ENCODE measurements around the gene REXO4. TPM values are rescaled to one million over a fixed set of nuclear protein-coding genes. Genes with fewer than 3 reads are reported as not detected.

REXO4 gene
- total and polyA plus RNA-seq, 2 experiments from 2014 or later = 31.1 to 36.3 TPM

- TF ChIP-seq NANOG (IDR thresholded peaks at IDR 0.05; ENCODE audit: borderline replicate concordance) = no peak
- no peak for TF ChIP-seq ZNF114 (CRISPR knock-in tag; IDR thresholded peaks at IDR 0.05)
- TF ChIP-seq EZH2 (IDR thresholded peaks at IDR 0.05; ENCODE audit: low read depth, unreplicated experiment) = no peak
- TF ChIP-seq POLR2AphosphoS5 (IDR thresholded peaks at IDR 0.05; ENCODE audit: low read depth) = no peak
- TF ChIP-seq EZH2phosphoT487 (IDR thresholded peaks at IDR 0.05; ENCODE audit: unreplicated experiment) = no peak
- no peak for TF ChIP-seq REST (IDR thresholded peaks at IDR 0.05; ENCODE audit: unreplicated experiment)
- no peak for TF ChIP-seq ZNF331 (CRISPR knock-in tag; IDR thresholded peaks at IDR 0.05; ENCODE audit: low read depth)
- TF ChIP-seq ETS1 (IDR thresholded peaks at IDR 0.05) = no peak
- TF ChIP-seq STAT1 (IDR thresholded peaks at IDR 0.05; ENCODE audit: unreplicated experiment) = no peak
- TF ChIP-seq CTCF (conservative IDR thresholded peaks at IDR 0.05; ENCODE audit: low read depth in 2 of 2) = no peak
- no peak for TF ChIP-seq JUNB (IDR thresholded peaks at IDR 0.05; ENCODE audit: unreplicated experiment)
- TF ChIP-seq CREB1 (CRISPR knock-in tag; IDR thresholded peaks at IDR 0.05; ENCODE audit: low read depth) = no peak
Measured at GRCh38 chr9:133439337-133439736, 21.5 kb upstream of the REXO4 start (continued).

GRCh38 chr9:133437753-133438531 lies 20.1 kb upstream of the REXO4 start:
- Histone ChIP-seq H4K20me1 (replicated peaks; ENCODE audit: insufficient read depth) (no peaks in the 10 kb centered on the region), H3K4me1 (ENCODE audit: insufficient read depth) (no peaks in the 10 kb centered on the region), H3K79me2 (replicated peaks; ENCODE audit: insufficient read depth) (no peaks in the 10 kb centered on the region), H3K4me3 (no peak overlapping the region), H3K36me3 (ENCODE audit: insufficient read depth) (no peaks in the 10 kb centered on the region), H3K4me2 (no peak overlapping the region), H3K27ac (ENCODE audit: low read depth) (no peak overlapping the region), H3F3A (replicated peaks; ENCODE audit: low read depth) (no peaks in the 10 kb centered on the region), H3K9me2 (ENCODE audit: insufficient read depth) (no peaks in the 10 kb centered on the region), H3K27me3 (ENCODE audit: insufficient read depth) (no peaks in the 10 kb centered on the region), H2AFZ (no peak overlapping the region)
- no peaks in the 10 kb centered on the region; the same call in 2 of the 3 replicates for H3K9me3 Mint-ChIP-seq
- peaks cover 6% of the 10 kb centered on the region for H3K27me3 Mint-ChIP-seq (ENCODE audit: insufficient read depth, low read depth, poor library complexity)
- H3K36me3 Mint-ChIP-seq (ENCODE audit: low read depth) = no peaks in the 10 kb centered on the region
- ATAC-seq (peak; percentile 59), DNase-seq (ENCODE audit: low spot score) (peak; percentile 37)
- no peak overlapping the region for H3K27ac Mint-ChIP-seq
- H3K4me3 Mint-ChIP-seq = no peak overlapping the region
- H3K4me1 Mint-ChIP-seq = no peaks in the 10 kb centered on the region
- TF ChIP-seq EZH2phosphoT487 (IDR thresholded peaks at IDR 0.05; ENCODE audit: unreplicated experiment) (no peak), EZH2 (IDR thresholded peaks at IDR 0.05; ENCODE audit: low read depth, unreplicated experiment) (no peak), CTCF (conservative IDR thresholded peaks at IDR 0.05; ENCODE audit: low read depth in 2 of 2) (peak; percentile 38 to 63; a peak in 3 of 4 replicates), NANOG (IDR thresholded peaks at IDR 0.05; ENCODE audit: borderline replicate concordance) (no peak), ETS1 (IDR thresholded peaks at IDR 0.05) (no peak), POLR2AphosphoS5 (IDR thresholded peaks at IDR 0.05; ENCODE audit: low read depth) (no peak), CREB1 (CRISPR knock-in tag; IDR thresholded peaks at IDR 0.05; ENCODE audit: low read depth) (no peak)

Data from GM23338 (cell line).